ENCODE results near the gene PRDM5.
"Not testable (repeated sequence)": the region's sequence is repeated elsewhere in the genome, so short reads cannot be mapped to it uniquely, and the experiment has no call there.

The PRDM5 gene

GRCh38 chr4:120692964-120693363 is 229.6 kb downstream of the PRDM5 start:
- peak; percentile 80 for DNase-seq

GRCh38 chr4:120691536-120691935 is 231.0 kb downstream of the PRDM5 start:
- no peak for DNase-seq

- DNase-seq, result no peak
These were observed 231.4 kb downstream of the PRDM5 start for GRCh38 chr4:120691106-120691505.

- no peak for DNase-seq
These were observed 233.7 kb downstream of the PRDM5 start for GRCh38 chr4:120688791-120689190.

- DNase-seq, result no peak
These were observed 236.7 kb downstream of the PRDM5 start for GRCh38 chr4:120685756-120686278.

- DNase-seq, result no peak
These were observed 238.5 kb downstream of the PRDM5 start for GRCh38 chr4:120683897-120684540.

- DNase-seq, result no peak
These were observed 239.5 kb downstream of the PRDM5 start for GRCh38 chr4:120682981-120683380.

- DNase-seq, result no peak
These were observed 241.8 kb downstream of the PRDM5 start for GRCh38 chr4:120680647-120681228.

GRCh38 chr4:120673696-120674095 is 248.8 kb downstream of the PRDM5 start:
- DNase-seq, result no peak

- DNase-seq, result no peak
These were observed 249.9 kb downstream of the PRDM5 start for GRCh38 chr4:120672558-120673147.

GRCh38 chr4:120672076-120672475 is 250.4 kb downstream of the PRDM5 start:
- DNase-seq, result no peak

GRCh38 chr4:120671538-120671937 is 251.0 kb downstream of the PRDM5 start:
- no peak for DNase-seq

- no peak for DNase-seq
These were observed 255.4 kb downstream of the PRDM5 start for GRCh38 chr4:120667102-120667501.

GRCh38 chr4:120664851-120665250 is 257.7 kb downstream of the PRDM5 start:
- DNase-seq, result no peak

GRCh38 chr4:120659616-120660170 is 262.8 kb downstream of the PRDM5 start:
- DNase-seq, result no peak

- DNase-seq, result peak; percentile 19
These were observed 263.8 kb downstream of the PRDM5 start for GRCh38 chr4:120658772-120659171.

GRCh38 chr4:120653804-120654573 is 268.5 kb downstream of the PRDM5 start:
- no peak for DNase-seq

- DNase-seq, result not testable (repeated sequence)
These were observed 274.2 kb downstream of the PRDM5 start for GRCh38 chr4:120648336-120648735.

All from inflammatory macrophage treated with lipopolysaccharide for 4 hours (primary cell).